HG03095 (cell line): Measurements from ENCODE around the gene TNFRSF19.
"Not testable (repeated sequence)": the region's sequence is repeated elsewhere in the genome, so short reads cannot be mapped to it uniquely, and the experiment has no call there.

Experiments
- ATAC-seq: cut with Tn5 transposase; IDR thresholded peaks from one replicate; pipeline ENCODE4 v1.9.1; 2021; ENCODE audit warnings: moderate library complexity; ENCODE audit not compliant: unreplicated experiment

Gene TNFRSF19

GRCh38 chr13:23652909-23653726 is 82.9 kb downstream of the TNFRSF19 start:
- ATAC-seq, result no peak

DNA sequence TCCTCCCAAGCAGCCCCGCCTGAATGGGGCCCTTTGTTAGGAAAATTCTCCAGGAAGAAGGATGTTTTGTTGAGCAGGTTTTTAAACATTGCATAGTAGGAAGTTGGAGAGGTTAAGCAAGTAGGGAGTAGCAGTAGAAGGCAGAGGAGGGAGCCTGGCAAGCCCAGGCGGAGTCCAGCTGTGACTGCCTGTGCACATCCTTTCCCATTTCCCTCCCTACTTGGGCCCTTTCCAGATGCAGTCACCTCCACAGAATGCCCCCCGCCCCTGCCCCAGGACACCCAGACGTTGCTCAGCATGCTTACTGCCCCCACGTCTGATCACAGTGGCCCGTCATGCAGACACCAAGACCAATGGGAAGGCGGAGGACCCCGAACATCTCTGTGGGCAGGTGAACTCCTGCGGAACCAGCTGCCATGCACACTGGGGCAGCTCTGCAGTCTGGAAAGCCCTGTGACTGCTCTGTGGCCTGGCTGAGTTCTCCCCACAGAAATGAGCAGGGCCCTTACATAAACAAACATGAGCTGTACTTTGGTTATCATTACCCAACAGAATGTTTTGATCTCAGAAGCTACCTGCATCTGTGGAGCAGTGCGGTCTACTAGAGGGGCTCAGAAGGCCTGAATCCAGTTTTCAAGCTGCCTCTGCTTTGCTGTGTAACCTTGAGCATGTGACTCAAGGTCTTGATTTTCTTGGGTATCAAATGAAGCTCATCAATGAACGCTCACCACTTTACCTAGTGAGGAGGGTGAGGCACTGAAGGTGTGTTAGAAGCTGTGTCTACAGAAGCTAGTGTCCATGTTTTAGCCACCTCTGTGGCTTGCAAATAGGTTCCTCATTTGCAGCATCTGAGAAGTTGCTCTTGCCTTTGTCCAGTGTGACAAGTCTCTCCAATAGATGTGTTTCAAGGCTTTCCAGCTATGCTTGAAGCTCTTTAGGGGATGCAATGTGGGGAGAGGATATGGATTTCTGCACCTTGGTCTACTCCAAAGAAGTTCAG is 84.2 kb downstream of the TNFRSF19 start:
- no peak for ATAC-seq

DNA sequence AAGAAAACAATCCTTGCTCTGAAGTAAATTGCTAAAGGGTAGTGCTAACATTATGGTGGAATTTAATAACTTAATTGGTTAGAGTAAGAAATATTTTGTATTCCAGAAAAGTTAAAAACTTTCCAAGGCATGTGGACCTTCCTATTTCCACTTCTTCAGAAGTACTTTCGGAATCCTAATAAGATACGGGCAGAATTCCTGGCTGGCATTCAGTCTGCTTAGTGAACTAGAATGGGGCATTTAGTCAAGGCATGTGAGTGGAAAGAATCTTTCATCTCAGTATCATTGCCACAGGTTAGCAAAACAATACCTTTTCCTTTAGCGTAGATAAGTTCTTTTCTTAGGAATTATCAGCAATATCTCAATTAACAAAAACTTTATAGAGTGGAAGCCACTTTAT is 85.1 kb downstream of the TNFRSF19 start:
- no peak for ATAC-seq

- ATAC-seq, result peak; percentile 56
Measured at GRCh38 chr13:23656637-23657371, 86.6 kb downstream of the TNFRSF19 start.

- ATAC-seq, result no peak
Measured at GRCh38 chr13:23658929-23659541, 88.8 kb downstream of the TNFRSF19 start.

DNA sequence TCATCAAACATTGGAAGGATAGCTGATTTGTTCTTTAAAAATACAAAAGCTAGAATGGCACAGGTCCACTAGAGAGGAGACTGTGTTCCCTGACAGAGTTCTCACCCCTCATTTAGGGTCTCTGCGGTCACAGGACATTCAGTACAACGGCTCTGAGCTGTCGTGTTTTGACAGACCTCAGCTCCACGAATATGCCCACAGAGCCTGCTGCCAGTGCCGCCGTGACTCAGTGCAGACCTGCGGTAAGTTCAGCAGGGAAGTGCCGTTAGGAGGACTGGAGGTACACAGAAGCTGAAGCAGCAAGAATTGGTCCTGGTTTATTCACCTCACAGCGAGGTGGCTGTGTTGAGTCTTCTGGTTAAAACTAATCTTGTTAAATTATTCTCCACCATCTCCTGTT is 90.0 kb downstream of the TNFRSF19 start:
- ATAC-seq, result no peak

DNA sequence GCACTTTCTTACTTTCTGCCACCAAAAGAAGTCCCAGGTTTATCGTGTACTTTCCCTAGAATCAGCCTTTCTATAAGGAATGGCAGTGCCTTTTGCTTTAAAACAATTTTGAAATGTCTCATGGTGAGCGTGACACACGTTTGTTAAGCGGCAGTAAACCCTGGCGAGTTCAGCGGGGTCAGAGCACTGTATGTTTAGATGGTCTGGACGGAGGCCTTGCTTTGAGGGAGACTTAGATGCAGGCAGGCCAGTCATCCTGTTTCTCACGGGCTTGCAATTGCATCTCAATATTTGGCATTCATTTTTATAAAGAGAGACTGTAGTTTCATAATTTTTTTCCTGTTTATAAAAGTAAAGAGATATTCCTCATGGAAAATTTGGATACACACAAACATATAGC is 96.4 kb downstream of the TNFRSF19 start:
- ATAC-seq, result no peak

DNA sequence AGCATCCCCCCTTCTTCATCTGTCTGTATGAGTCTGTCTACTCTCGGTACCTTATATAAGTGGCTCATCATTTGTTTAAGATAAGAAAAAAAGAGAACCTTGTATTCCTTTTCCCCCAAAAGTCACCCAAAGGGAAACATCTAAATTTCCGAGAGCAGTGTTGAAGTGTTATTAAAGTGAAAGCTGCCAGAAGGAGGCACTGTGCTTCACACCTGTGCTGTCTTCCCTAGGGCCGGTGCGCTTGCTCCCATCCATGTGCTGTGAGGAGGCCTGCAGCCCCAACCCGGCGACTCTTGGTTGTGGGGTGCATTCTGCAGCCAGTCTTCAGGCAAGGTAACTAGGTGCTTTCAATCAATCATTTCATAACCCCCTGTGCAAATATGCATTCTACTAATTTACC is 97.5 kb downstream of the TNFRSF19 start:
- ATAC-seq, result no peak

- no peak for ATAC-seq
Measured at GRCh38 chr13:23668562-23668961, 98.3 kb downstream of the TNFRSF19 start.

DNA sequence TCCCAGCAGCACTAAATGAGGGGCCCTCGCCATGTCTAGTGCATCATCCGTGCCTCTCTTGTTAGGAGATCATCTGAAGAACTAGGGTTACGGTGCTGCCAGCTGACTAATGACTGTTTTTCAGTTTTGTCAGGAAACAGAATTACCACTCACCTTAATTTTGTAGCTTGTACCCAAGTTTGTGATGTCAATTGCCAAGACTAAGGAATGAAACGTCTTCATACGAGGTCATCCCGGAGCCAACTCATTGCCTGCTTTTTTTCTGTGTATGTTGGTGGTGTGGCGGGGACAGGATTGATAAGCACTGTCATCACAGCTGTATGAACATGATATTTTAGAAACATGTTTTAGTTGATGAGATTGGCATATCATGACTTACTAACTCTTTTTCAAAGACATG is 100.6 kb downstream of the TNFRSF19 start:
- ATAC-seq, result no peak

- no peak for ATAC-seq
Measured at GRCh38 chr13:23671377-23671776, 101.2 kb downstream of the TNFRSF19 start.

DNA sequence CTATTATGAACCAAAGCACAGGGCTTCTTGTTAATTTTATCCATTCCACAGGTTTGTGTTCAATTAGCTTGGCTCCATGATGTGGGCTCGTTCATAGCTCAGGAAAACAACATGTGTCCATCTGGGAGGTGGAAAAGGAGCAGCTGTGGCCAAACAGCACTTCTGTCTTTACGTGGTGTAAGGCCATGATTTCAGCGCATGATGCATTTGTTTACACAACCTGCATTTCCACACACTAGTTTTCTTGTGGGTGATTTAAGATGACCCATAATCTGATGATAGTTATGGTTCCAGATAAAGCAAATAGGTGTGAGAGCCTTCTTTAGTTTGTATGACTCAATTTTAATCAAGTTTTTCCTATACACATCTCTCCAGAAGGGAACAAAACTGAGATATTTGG is 101.7 kb downstream of the TNFRSF19 start:
- no peak for ATAC-seq

GRCh38 chr13:23672616-23673015 is 102.4 kb downstream of the TNFRSF19 start:
- no peak for ATAC-seq

DNA sequence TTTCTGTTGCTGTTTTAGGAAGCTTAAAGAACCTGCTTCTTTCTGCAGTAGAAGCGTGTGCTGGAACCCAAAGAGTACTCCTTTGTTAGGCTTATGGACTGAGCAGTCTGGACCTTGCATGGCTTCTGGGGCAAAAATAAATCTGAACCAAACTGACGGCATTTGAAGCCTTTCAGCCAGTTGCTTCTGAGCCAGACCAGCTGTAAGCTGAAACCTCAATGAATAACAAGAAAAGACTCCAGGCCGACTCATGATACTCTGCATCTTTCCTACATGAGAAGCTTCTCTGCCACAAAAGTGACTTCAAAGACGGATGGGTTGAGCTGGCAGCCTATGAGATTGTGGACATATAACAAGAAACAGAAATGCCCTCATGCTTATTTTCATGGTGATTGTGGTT is 103.1 kb downstream of the TNFRSF19 start:
- ATAC-seq, result no peak

DNA sequence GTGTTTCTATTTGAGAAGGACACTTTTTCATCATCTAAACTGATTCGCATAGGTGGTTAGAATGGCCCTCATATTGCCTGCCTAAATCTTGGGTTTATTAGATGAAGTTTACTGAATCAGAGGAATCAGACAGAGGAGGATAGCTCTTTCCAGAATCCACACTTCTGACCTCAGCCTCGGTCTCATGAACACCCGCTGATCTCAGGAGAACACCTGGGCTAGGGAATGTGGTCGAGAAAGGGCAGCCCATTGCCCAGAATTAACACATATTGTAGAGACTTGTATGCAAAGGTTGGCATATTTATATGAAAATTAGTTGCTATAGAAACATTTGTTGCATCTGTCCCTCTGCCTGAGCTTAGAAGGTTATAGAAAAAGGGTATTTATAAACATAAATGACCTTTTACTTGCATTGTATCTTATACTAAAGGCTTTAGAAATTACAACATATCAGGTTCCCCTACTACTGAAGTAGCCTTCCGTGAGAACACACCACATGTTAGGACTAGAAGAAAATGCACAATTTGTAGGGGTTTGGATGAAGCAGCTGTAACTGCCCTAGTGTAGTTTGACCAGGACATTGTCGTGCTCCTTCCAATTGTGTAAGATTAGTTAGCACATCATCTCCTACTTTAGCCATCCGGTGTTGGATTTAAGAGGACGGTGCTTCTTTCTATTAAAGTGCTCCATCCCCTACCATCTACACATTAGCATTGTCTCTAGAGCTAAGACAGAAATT is 103.8 kb downstream of the TNFRSF19 start:
- ATAC-seq, result no peak

DNA sequence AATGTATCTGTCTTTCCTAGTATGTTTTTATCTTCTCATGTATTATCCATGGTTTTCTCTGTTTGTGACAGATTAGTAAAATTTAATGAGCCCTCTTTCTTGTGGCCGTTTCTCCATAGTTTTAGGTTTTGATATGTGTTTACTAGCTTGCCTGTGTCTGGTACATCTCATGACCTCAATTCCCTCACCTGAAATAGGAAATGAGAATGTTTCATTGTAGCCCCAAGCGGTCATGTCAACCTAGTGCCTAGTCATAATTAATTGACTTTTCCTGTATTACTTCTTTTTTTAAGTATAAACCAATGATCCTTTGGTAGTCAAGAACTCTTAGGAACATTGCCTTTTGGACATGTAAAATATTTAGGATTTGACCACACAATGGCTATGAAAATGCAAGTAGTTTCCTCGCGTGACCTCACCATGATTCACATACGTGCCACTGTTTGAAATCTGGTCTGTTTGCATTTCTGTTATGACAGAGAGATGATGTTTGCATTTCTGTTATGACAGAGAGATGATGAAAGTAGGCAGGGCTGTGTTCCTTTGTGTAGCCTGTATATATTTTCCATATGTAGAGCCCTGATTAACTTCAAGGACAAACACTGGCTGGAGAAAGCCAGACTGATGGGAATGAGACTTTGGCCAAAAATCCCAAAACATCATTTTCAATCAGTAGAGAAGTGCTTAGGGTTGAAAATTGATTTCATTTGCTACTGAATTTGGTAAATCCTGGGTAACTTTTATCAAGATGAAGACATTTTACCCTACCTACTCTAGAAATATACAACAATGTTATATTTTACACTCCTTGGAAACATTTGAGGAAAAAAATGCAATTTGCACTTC is 104.8 kb downstream of the TNFRSF19 start:
- no peak for ATAC-seq

DNA sequence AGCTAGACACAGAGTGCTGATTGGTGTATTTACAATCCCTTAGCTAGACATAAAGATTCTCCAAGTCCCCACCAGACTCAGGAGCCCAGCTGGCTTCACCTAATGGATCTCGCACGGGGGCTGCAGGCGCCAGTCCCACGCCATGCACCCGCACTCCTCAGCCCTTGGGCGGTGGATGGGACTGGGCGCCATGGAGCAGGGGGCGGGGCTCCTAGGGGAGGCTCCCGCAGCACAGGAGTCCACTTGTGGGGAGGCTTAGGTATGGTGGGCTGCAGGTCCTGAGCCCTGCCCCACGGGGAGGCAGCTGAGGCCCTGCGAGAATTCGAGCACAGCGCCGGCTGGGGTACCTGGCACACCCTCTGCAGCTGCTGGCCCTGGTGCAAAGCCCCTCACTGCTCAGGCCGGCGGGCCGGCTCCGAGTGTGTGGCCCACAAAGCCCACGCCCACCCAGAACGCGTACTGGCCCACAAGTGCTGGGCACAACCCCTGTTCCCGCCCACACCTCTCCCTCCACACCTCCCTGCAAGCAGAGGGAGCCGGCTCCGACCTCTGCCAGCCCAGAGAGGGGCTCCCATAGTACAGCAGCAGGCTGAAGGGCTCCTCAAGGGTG is 107.6 kb downstream of the TNFRSF19 start:
- ATAC-seq, result not testable (repeated sequence)

DNA sequence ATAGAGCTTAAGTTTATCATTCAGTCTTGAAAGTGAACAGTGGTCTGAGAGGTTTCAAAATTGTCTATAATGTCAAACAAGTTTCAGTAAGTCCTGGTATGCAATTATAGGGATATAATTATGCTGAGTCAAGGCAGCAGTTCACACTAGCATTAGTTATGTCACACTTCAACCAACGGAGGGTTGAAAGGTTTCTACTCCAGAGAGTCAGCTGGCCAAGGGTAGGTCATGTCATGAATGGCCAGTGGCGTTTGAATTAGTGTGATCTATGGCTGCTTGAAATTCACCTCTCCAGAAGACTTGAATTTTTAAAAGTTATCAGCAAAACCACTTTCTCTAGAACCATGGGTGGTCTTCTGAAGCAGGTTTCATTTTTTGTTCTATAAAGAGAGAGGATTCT is 108.6 kb downstream of the TNFRSF19 start:
- ATAC-seq, result no peak

DNA sequence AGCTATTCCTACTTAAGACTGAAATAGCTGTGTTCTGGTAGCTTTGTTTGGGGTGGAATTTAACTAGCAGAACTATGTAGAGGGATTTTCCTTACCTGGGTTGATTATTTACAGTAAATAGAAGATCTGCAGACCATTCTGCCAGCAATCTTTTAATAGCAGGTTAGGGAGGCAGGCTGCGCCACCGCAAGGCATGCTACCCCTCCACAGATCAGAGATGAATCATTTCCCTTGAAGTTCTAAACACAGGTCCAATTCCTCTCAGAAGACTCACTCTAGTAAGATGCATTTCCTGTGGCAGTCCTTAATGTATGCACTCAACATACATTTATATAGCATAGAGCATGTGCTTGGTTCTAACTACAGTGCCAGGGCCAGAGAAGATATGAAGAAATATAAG is 109.0 kb downstream of the TNFRSF19 start:
- ATAC-seq, result no peak
